GM20000 (cell line): Measurements from ENCODE around the gene GOLGB1.
"Not testable (repeated sequence)": the region's sequence is repeated elsewhere in the genome, so short reads cannot be mapped to it uniquely, and the experiment has no call there.

Source experiments
- DNase-seq: peaks from one replicate; pipeline ENCODE4 v3.0.0; 2012; ENCODE audit warnings: low spot score
- TF ChIP-seq, protein P1 (sequence below): IDR thresholded peaks from 2 replicates; pipeline ENCODE4 v1.5.1; 2012; ENCODE audit warnings: mild to moderate bottlenecking, control low read depth; ENCODE audit errors: extremely low read depth, missing control alignments

GOLGB1 gene

DNA sequence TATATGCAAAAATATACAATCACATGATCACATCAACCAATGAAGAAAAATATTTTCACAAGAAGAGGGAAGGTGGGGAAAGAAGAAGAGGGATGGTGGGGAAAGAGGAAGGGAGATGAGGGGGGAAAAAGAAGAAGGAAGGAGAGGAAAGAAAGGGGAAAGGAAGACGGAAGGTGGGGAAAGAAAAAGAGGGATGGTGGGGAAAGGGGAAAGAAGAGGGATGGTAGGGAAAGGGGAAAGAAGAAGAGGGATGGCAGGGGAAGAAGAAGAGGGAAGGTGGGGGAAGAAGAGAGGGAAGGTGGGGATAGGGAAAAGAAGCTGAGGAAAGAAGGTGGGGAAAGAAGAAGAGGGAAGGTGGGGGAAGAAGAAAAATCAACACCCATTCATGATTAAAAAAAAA is 3.2 kb upstream of the GOLGB1 start:
- DNase-seq, result no peak
- TF ChIP-seq, protein P1, sequence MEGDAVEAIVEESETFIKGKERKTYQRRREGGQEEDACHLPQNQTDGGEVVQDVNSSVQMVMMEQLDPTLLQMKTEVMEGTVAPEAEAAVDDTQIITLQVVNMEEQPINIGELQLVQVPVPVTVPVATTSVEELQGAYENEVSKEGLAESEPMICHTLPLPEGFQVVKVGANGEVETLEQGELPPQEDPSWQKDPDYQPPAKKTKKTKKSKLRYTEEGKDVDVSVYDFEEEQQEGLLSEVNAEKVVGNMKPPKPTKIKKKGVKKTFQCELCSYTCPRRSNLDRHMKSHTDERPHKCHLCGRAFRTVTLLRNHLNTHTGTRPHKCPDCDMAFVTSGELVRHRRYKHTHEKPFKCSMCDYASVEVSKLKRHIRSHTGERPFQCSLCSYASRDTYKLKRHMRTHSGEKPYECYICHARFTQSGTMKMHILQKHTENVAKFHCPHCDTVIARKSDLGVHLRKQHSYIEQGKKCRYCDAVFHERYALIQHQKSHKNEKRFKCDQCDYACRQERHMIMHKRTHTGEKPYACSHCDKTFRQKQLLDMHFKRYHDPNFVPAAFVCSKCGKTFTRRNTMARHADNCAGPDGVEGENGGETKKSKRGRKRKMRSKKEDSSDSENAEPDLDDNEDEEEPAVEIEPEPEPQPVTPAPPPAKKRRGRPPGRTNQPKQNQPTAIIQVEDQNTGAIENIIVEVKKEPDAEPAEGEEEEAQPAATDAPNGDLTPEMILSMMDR, result no peak

DNA sequence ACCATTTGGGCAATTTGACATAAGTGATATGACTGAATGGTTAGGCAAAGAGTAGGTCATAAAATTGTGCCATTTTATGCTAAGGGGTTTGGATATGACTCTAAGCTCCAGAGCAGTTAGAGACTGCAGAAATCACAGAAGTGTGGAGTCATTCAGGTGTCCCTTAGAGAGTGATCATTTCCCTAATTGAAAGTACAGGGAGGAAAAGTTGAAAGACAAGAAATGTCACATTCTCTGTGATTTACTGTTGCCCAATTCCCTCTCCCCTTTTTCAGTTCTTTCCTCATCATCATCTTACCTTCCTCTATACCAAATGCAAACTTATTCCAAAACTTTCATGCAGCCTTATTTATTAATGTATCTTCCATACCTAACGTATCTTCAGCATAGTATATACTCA is 2.7 kb upstream of the GOLGB1 start:
- no peak for DNase-seq
- TF ChIP-seq, protein P1, result no peak

DNA sequence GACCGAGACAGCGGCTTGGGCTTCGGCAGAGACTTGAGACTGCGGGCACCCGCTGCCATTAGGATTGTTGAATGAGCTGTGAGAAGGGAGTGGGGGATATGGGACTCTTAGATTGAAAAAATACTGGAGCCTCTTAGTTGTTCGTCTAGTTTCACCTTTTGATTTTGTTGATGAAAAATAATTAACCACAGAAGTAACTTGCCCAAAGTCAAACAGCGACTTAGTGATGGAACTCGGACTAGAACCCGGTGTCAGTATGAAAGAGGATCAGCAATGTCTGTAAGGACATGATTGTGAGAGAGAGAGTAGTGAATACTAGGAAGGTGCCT is 510 bp upstream of the GOLGB1 start:
- TF ChIP-seq, protein P1, result no peak
- DNase-seq, result no peak

DNA sequence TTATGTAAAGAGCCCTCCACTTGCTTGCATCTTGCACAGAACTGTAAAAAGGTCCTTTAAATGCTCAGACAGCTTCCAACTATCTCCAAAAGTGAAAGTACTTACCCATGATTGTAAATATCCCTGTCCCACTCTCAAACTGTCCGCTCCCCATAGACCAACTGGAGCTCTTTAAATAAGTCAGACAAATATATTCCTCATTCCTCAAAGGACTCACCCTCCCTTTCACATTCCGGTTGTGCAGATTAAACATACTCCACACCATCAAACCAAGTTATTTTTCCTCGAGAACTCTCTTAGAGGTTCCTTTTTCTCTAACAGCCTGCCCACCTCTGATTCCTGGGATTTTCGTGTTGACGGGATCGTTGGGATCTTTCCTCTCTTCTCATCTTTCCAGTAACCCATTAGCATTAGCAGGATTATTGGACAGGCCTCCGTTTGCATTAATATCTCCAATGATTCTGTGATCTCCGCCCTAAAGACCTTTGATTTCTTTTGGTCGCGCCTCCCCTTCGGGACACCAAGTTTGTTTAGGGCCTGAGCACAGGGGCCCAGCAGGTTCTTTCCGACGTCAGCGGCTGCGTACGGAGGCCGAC is 763 bp downstream of the GOLGB1 start:
- no peak for DNase-seq
- TF ChIP-seq, protein P1, result no peak

DNA sequence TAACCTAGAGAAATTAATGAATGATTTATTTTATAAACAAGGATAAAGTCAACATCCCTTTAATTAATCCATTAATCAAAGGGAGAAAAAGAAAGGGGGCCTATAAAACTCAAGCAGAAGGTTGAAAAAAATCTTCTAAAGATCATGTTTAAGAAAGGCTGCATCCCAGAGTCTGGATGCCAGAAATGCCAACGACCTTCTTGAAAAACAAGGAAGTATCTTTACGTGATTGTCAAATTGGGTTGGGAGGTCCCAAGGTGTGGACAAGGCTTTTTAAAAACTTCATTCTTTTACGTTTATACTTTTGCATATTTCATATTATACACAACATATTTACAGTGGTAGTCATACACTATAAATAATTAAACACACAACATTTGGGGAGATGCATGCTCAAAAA is 1.6 kb downstream of the GOLGB1 start:
- TF ChIP-seq, protein P1, result no peak
- no peak for DNase-seq

DNA sequence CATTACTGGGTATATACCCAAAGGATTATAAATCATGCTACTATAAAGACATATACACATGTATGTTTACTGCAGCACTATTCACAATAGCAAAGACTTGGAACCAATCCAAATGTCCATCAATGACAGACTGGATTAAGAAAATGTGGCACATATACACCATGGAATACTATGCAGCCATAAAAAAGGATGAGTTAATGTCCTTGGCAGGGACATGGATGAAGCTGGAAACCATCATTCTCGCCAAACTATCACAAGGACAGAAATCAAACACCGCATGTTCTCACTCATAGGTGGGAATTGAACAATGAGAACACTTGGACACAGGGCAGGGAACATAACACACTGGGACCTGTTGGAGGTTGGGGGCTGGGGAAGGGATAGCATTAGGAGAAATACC is 6.4 kb downstream of the GOLGB1 start:
- not testable (repeated sequence) for DNase-seq

DNA sequence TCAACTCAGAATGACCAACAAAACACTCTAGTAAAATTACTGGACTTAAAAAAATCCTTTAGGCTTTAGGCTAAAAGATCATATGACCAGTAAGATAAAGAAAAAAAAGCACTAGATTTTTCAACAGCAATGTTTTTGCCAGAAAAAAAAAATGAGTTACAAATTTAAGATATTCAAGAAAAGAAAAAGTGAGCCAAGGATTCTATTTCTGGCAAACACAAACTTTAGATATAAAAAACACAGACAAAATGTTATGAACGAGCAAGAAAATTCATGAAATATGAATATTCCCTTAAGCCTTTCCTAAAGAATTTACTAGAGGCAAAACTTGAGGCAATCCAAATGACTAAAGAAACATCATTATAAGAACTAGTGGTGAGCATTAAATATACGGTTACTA is 8.6 kb downstream of the GOLGB1 start:
- DNase-seq, result no peak
- TF ChIP-seq, protein P1, result no peak

DNA sequence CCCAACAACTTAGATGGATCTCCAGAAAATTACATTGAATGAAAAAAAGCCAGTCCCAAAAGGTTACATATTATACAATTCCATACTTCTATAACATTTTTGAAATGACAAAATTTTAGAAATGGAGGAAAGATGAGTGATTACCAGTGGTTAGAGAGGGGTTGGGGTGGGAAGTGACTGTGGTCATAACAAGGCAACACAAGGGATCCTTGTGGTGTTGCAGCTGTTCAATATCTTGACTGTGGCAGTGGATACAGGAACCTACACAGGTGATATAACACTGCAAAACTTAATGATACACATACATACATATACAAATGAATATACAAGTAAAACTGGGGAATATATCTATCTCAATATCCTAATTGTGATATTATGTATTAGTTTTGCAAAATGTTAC is 9.6 kb downstream of the GOLGB1 start:
- TF ChIP-seq, protein P1, result no peak
- DNase-seq, result no peak
